Stimulated activated CD4-positive, alpha-beta T cell treated with anti-CD3 and anti-CD28 coated beads, Interleukin-1b, Interleukin-23, amount 100 ng/mL, for 48 hours (primary cell): ENCODE results near the gene PRKD1.
"Not testable (repeated sequence)": the region's sequence is repeated elsewhere in the genome, so short reads cannot be mapped to it uniquely, and the experiment has no call there.

Experiments
- DNase-seq: peaks from one replicate; pipeline ENCODE4 v3.0.0-alpha.2; 2020

Gene PRKD1

DNA sequence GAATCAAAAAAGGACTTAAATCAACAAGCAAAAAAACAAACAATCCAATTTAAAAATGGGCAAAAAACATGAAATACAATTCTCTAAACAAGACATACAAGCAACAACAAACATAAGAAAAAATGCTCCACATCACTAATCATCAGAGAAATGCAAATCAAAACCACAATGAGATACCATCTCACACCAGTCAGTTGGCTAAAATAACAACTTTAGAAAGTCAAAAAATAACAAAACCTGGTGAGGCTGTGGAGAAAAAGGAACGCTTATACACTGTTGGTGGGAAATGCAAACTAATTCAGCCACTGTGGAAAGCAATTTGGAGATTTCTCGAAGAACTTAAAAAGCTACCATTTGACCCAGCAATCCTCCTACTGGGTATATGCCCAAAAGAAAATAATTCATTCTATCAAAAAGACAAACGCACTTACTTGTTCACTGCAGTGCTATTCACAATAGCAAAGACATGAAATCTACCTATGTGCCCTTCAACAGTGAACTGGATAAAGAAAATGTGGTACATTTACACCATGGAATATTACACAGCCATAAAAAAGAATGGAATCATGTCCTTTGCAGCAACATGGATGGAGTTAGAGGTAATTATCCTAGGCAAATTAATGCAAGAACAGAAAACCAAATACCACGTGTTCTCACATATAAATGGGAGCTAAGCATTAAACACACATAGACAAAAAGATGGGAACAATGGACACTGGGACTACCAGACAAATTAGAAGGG, 26.9 kb downstream of the PRKD1 start:
- DNase-seq: no peak

DNA sequence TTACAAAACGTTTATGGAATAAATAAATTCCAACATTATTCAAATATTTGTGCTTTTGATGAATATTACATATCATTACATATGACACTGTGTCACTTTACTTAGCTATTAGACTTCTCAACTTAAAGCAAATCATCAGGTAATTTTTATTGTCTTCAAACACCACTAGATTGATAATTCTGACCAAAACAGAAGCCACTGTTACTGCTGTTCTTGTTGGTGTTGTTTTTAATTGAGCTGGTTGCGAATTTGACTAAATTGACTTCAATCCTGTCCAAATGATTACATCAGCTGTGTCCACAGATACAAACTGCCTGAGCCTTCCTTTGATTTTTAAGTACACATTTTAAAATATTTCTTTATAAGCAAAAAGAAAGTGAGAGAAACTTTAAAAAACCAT, 29.2 kb downstream of the PRKD1 start:
- no peak for DNase-seq

DNA sequence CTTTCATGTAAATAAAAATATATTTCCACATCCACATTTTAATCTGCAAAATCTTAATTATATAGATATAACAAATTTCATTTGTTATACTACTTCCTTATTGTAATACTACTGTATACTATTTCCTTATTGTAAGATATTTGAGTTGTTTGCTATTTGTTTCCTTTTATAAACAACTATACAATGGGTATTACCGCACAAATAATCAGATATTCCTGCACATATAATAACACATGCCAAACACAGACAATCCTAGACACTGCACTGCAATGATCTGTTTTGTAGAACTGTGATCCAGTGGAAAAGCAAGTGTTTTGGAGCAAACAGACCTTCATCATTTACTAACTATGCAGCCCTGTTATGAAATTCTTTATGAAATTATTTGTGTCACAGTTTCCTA, 30.5 kb downstream of the PRKD1 start:
- no peak for DNase-seq

DNA sequence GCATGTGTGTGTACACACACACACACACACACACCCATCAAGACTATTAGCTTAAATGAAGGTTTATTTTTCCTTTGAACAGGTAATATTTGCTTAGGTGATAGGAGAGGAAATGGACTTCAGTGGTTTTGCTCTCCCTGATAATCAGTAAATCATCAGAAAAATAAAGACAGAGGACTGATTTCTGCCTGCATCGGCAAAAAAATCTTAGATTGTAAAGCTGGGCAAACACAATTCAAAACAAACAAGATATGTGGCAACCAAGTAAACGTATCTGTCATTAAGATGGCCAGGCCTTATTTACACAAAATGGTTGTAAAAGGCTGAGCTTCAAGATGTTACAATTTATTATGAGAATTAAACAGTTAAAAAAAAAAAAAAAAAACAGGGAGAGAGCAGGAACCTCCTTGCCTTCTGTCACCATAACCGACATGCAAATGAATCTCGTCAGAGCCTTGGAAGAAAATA, 31.3 kb downstream of the PRKD1 start:
- DNase-seq: no peak

DNA sequence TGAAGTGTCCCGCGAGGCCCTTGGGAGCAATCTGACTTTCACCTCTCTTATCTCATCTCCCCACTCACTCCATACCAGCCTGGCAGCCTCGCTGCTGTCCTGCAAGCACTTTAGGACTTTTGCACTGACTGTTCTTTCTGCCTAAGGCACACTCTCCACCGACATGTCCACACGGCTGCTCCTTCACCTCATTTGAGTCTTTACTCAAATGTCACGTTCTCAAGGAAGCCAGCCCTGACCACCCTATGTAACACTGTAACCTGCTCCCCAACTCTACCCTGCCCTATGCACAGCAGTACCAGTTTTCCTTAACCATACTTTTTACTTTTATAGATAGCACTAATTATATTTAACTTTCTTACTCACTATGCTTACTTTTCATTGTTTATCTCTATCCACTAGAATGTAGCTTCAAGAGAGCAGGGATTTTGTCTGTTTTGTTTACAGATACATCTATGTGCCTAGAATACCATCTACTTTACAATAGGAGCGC, 32.0 kb downstream of the PRKD1 start:
- DNase-seq: no peak

DNA sequence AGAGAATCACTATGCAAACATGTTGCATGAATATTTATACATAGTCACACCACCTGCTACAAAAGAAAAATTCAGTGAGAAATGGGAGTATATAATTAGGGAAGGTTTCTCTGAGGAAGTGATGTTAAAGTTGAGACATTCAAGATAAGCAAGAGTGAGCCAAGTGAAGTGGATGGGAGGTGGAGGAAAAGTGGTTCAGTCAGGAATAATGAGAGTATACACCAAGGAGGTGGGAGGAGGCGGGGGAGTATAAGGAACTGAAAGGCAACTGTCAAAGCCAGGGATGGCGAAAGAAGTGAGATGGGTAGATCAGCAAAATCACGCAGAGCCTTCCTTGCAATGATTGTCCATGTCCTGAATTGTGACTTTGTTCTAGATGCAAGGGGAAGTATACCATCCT, 33.7 kb downstream of the PRKD1 start:
- no peak for DNase-seq

DNA sequence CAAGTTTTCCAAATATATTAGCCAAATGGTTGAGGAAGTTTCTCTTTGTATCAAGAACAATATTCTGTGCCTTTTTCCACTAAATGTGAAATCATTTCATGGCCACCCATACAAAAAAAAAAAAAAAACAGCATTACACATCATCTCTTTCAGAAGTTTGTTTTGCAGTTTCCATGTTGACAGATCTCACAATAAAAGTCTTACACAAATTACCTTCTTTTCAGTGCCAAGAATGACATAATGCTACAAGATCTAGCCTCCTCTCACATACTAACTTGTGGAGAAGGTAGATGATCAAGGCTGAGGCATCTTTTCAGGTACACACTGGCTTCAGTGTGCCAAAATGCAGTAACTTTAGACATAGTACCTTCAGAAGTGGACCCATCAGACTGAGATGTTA, 35.3 kb downstream of the PRKD1 start:
- DNase-seq: no peak

DNA sequence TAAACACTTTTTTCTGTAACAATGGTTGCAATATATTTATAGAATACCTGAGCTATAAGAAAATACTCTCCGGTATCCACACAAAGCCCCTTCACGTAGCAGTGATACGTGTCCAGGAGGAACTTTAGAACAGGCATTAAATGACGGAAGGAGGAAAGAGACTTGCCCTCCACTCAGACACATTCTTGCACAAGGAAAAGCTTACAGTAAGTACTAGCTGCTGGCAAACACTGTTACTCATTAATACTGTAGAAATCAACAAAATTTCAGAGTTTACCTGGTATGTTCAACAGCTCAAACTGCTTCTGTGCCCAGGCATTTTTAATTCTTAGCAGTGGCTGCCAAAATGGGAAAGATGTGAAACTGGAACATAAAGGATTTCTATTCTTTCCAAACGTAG, 41.7 kb downstream of the PRKD1 start:
- no peak for DNase-seq

DNA sequence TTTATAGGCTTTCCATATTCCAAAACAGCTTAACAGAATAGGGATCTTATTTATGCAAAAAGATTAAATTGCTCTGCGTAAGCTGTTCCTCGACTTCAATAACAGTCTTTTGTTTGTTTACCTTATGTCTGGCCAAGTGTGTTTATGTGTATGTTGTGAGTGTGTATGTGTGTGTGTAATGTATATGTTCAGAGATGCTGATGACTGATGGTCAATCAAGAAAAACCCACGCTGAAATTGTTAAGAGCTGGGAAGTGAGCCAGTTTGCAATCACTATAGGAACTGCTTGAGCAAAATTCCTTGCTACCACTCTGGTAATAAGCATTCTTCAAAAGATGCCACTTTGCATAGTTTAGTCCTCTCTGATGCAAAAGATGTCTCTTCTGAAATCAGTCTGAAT, 59.6 kb downstream of the PRKD1 start:
- DNase-seq: no peak

DNA sequence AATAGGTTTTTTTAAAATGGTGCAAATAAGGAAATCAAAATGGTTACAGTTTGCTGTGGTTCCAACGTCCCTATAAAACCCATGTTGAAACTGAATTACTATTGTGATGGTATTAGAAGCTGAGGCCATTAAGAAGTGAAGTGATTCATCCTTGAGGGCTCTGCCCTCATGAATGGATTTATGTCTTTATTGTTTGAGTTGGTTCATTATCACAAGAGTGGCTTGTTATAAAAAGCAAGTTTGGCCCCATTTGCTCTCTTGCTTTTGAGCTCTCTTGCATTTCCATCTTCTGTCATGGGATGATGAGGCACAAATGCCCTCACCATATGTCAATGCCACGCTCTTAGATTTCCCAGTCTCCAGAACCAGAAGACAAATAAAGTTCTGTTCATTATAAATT, 62.3 kb downstream of the PRKD1 start:
- DNase-seq: no peak

DNA sequence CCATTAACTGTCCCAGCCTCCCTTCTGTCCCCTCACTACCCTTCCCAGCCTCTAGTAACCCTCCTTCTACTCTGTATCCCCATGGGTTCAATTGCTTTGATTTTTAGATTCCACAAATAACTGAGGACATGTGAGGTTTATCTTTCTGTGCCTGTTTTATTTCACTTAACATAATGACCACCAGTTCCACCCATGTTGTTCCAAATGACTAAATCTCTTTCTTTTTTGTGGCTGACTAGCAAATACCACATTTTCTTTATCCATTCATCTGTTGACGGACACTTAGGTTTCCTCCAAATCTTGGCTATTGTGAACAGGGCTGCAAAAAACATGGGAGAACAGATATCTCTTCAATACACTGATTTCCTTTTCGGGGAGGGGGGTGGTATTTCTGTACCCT, 65.7 kb downstream of the PRKD1 start:
- DNase-seq: no peak

DNA sequence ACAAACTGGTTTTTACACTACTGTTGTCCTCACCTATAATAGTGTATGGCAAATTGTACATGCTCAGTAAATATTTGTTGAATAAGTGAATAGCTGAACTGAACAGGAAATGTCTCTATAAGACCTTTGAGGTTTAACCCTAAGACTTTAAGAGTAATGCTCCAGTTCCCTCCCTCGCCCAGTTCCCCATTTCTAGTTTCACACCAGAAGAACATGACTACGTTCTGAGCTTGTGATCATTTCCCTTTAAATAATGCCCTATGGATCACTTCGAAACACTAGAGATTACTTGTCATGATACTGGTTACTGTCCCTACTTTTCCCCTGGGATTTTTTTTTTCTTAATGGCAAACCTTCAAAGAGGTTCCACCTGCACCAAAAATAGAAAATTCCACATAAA, 69.3 kb downstream of the PRKD1 start:
- no peak for DNase-seq

DNA sequence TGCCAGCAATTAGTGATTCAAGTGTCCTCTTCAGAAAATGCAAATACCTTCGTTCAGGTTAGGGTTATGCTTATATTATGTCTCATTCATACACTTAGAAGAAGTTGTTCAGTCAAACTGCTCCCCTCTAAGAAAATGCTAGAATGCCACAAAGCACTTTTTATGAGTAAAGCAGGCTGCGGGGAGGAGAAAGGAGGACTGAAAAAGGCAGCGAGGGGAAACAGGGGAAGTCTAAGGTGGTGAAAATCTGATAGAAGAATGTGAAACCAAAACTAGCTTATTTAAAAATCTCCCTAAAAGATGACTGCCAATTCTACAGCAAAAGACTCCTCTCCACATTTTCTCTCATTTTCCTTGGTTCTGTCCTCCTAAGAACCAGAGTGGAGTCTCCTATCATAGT, 70.1 kb downstream of the PRKD1 start:
- no peak for DNase-seq

DNA sequence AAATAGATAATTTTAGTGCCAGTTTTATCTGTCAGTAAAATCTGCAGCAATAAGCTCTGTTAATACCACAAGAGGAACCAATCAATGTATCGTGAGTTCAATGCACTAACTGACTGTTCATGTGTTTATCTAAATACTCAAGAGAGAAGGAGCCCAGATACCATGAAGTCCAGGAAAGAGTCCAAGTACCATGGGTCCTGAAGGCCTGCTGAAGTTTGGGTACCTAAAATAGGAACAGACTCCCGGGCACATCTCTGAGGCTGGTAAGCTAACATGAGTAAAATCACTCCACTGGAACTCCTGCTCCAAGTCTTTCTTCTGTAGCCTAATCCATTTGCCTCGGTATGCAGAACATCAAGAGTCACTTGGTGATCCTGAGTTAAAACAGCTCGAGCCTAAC, 71.1 kb downstream of the PRKD1 start:
- no peak for DNase-seq

DNA sequence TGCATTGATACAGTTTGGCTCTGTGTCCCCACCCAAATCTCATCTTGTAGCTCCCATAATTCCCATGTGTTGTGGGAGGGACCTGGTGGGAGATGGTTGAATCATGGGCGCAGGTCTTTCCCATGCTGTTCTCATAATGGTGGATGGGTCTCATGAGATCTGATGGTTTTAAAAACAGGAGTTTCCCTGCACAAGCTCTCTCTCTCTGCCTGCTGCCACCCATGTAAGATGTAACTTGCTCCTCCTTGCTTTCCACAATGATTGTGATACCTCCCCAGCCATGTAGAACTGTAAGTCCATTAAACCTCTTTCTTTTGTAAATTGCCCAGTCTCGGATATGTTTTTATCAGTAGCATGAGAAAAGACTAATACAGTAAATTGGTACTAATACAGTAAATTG, 74.0 kb downstream of the PRKD1 start:
- not testable (repeated sequence) for DNase-seq

DNA sequence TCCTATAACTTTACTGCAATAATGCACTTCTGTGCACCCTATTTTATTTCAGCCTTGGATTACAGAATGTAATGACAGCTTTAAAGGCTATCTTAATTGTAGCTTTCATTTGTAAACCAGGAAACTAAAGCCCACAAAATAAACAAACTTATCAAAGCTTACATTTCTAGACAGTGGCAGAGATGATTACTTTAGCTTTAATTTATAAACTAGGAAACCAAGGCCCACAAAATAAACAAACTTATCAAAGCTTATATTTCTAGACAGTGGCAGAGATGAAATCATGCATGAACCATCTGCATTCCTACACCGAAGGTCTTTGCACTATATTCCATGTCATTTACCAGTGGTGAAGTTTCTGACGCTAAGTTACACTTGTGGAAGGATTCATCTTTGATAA, 74.4 kb downstream of the PRKD1 start:
- DNase-seq: no peak

DNA sequence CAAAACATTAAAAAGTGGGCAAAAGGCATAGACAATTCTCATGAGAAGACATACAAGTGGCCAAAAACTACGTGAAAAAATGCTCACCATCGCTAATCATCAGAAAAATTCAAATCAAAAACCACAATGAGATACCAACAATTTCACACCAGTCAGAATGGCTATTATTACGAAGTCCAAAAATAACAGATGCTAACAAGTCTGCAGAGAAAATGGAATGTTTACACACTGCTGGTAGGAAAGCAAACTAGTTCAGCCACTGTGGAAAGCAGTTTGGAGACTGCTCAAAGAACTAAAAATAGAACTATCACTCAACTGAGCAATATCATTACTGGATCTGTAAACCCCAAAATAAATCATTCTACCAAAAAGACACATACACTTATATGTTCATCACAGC, 76.2 kb downstream of the PRKD1 start:
- DNase-seq: no peak

DNA sequence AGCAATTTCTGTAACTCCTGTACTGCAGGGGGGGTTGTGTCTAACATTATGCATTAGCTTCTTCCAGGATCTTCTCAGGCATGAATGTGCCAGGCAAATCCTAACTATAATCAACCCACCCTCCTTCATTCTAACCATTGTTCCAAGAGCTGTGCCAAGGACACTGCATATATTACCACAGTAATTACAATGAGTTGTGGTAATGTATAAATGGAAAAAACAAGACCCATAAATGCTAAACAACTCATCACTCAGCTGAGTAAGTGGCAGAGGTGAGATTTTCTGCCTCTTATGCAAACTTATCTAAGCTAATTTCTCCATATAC, 80.6 kb downstream of the PRKD1 start:
- DNase-seq: no peak

DNA sequence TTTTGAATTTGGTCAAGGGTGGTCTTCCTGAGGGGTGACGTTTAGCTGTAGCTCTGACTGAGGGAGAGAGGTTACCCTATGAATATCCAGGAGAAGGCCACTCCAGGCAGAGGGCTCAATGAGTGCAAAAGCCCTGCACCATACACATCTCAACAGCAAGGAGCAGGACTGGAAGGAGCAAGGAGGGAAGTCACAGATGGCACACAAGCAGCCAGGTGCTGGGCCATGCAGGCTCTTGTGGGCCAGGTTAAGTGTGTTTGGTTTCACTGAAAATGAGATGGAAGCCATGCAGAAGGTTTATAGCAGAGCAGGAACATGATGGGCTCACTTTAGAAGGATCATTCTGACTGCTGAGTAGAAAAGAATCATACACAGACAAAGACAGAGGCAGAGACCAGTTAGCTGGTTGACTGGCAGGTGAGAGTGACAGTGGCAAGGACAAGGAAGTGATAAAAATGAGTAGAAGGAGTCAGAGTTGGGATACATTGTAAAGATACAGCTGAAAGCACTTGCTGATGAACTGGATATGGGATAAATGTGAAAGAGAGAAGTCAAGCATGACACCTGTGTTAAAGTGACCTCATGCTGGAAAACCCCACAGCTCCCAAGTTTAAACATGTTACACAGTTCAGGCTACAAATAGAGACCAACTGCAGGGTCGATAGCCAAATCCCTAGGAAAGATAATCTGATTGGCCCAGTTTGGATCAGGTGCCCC, 81.2 kb downstream of the PRKD1 start:
- DNase-seq: no peak

DNA sequence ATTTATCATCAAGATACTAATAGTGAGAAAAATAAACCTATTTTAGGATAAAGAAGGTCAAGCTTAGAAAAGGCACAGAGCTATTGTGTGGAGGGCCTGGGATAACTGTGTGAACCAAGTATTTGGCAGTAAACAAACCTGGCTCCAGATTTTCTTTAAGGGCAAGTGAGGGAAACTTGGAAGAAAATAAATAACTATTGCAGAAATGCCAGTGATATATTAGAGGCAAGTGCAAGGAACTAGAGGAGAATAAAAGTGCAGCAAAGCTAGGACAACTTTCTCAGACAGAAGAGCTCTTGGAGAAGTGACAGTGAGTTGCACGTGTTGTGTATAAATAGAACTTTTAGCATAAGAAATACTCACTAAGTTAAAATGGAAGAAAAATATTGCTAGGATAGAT, 83.7 kb downstream of the PRKD1 start:
- no peak for DNase-seq

DNA sequence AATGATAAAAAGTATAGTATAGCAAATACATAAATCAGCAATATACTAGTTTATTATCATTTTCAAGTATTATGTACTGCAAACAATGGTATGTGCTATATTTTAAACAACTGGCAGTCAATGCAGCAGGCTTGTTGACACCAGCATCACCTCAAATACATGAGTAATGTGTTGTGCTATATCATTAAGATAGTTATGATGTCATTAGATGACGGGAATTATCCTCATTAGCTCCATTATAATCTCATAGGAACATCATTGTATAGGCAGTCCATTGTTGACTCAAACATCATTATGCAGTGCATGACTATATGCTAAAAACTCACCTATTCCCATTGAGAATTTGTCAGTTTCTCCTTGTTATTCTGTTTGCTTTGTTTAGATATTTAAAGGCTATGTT, 85.4 kb downstream of the PRKD1 start:
- no peak for DNase-seq

DNA sequence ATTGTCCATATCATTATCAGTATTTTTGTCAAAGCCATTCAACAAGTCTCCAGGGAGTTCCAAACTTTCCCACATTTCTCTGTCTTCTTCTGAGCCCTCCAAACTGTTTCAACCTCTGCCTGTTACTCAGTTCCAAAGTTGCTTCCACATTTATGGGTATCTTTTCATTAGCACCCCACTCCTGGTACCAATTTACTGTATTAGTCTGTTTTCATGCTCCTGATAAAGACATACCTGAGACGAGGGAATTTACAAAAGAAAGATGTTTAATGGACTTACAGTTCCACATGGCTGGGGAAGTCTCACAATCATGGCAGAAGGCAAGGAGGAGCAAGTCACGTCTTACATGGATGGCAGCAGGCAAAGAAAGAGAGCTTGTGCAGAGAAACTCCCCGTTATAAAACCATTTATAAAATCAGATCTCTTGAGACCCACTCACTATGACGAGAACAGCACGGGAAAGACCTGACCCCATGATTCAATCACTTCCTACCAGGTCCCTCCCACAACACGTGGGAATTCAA, 87.2 kb downstream of the PRKD1 start:
- DNase-seq: not testable (repeated sequence)

DNA sequence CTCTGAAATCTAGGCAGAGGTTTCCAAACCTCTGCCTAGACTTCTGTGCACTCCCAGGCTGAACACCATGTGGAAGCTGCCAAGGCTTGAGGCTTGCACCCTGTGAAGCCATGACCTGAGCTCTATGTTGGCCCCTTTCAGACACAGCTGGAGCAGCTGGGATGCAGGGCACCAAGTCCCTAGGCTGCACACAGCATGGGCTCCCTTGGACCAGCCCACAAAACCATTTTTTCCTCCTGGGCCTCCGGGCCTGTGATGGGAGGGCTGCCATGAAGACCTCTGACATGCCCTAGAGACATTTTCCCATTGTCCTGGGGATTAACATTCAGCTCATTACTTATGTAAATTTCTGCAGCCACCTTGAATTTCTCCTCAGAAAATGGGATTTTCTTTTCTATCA, 88.0 kb downstream of the PRKD1 start:
- not testable (repeated sequence) for DNase-seq

DNA sequence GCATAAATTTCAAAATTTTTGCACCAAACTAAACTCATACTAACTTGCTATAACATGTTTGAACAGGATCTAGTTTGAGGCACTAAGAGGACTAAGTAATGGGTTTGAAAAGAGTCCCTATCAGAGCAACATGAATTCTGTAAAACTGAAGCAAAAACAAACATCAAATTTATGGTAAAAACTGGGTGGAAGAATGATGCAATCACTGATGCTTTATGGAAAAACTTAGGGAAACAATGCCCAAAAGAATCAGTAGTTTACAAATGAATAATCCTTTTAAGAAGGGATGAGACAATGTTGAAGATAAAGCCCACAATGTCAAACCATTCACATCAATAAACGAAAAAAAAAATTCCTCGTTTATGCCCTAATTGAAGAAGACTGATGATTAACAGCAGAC, 88.9 kb downstream of the PRKD1 start:
- no peak for DNase-seq

DNA sequence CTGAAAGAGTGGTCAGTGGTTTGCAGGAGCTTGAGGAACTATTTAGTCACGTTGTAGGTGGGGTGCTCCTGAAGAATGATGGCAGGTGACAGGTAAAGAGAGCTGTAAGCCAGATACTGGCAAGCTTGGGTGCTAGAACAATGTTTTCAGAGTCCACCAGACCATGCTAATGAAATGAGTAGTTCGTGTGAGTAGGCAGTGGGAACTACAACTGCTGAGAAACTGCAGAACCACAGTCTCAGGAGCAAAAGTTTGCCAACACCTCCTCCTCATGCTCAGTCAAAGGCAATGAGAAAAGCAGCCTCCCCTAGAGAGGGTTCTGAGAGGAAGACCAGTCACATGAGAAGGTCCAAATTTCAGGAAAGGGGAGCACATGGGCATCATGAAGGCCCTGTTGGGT, 91.3 kb downstream of the PRKD1 start:
- no peak for DNase-seq
